Measurements from ENCODE around the gene ZNF438.
"Not testable (repeated sequence)": the region's sequence is repeated elsewhere in the genome, so short reads cannot be mapped to it uniquely, and the experiment has no call there.

Gene ZNF438

GRCh38 chr10:30903397-30904138 lies 128.1 kb downstream of the ZNF438 start:
- ATAC-seq (ENCODE audit: insufficient read depth, low read depth) (no peak), DNase-seq (no peak)
- H3K4me1 ChIP-seq (ENCODE audit: insufficient read depth, low read length): no peaks in the 10 kb centered on the region
- H3K27ac ChIP-seq (ENCODE audit: low read length): no peak overlapping the region
- no peak overlapping the region for H3K9ac ChIP-seq (ENCODE audit: low read depth, low read length)
- H3K27me3 ChIP-seq (ENCODE audit: insufficient read depth, low read length, poor library complexity): no peaks in the 10 kb centered on the region
- H3K4me2 ChIP-seq (ENCODE audit: insufficient read depth, low read length): no peak overlapping the region
- no peak overlapping the region for H2AFZ ChIP-seq (ENCODE audit: low read depth, low read length)
- H3K36me3 ChIP-seq (ENCODE audit: insufficient read depth, low read length): peaks cover 31% of the 10 kb centered on the region; the same call in 1 of the 2 replicates
- TF ChIP-seq EZH2 (IDR thresholded peaks at IDR 0.05; ENCODE audit: borderline replicate concordance, low read depth, low read length, severe bottlenecking) (no peak), CTCF (IDR thresholded peaks at IDR 0.05; ENCODE audit: borderline replicate concordance, extremely low read depth, low read length, poor library complexity, severe bottlenecking) (no peak)
- H3K4me3 ChIP-seq (ENCODE audit: low read depth in 1 of 2, low read length in 2 of 2): no peak overlapping the region
- no peaks in the 10 kb centered on the region for H3K79me2 ChIP-seq (ENCODE audit: insufficient read depth, low read length)
- no peaks in the 10 kb centered on the region for H4K20me1 ChIP-seq (ENCODE audit: insufficient read depth, low read length)
- peaks cover 12% of the 10 kb centered on the region for H3K9me3 ChIP-seq (ENCODE audit: insufficient read depth, low read length, severe bottlenecking)

GRCh38 chr10:30902621-30903396 lies 128.9 kb downstream of the ZNF438 start:
- ATAC-seq (ENCODE audit: insufficient read depth, low read depth) (no peak), DNase-seq (no peak)
- Histone ChIP-seq H3K4me2 (ENCODE audit: insufficient read depth, low read length) (no peak overlapping the region), H2AFZ (ENCODE audit: low read depth, low read length) (no peak overlapping the region), H3K36me3 (ENCODE audit: insufficient read depth, low read length) (peaks cover 26% of the 10 kb centered on the region; the same call in 1 of the 2 replicates), H3K9me3 (ENCODE audit: insufficient read depth, low read length, severe bottlenecking) (peaks cover 12% of the 10 kb centered on the region), H4K20me1 (ENCODE audit: insufficient read depth, low read length) (no peaks in the 10 kb centered on the region), H3K4me1 (ENCODE audit: insufficient read depth, low read length) (no peaks in the 10 kb centered on the region), H3K79me2 (ENCODE audit: insufficient read depth, low read length) (no peaks in the 10 kb centered on the region), H3K27me3 (ENCODE audit: insufficient read depth, low read length, poor library complexity) (no peaks in the 10 kb centered on the region), H3K4me3 (ENCODE audit: low read depth in 1 of 2, low read length in 2 of 2) (no peak overlapping the region), H3K9ac (ENCODE audit: low read depth, low read length) (no peak overlapping the region), H3K27ac (ENCODE audit: low read length) (no peak overlapping the region)
- TF ChIP-seq EZH2 (IDR thresholded peaks at IDR 0.05; ENCODE audit: borderline replicate concordance, low read depth, low read length, severe bottlenecking) (no peak), CTCF (IDR thresholded peaks at IDR 0.05; ENCODE audit: borderline replicate concordance, extremely low read depth, low read length, poor library complexity, severe bottlenecking) (no peak)

GRCh38 chr10:30901487-30901886 lies 130.2 kb downstream of the ZNF438 start:
- not testable (repeated sequence) for H3K79me2 ChIP-seq (ENCODE audit: insufficient read depth, low read length); H4K20me1 ChIP-seq (ENCODE audit: insufficient read depth, low read length); H3K27me3 ChIP-seq (ENCODE audit: insufficient read depth, low read length, poor library complexity); H3K4me3 ChIP-seq (ENCODE audit: low read depth in 1 of 2, low read length in 2 of 2); H3K4me1 ChIP-seq (ENCODE audit: insufficient read depth, low read length); ATAC-seq (ENCODE audit: insufficient read depth, low read depth); DNase-seq; H3K27ac ChIP-seq (ENCODE audit: low read length); H3K9ac ChIP-seq (ENCODE audit: low read depth, low read length); H3K4me2 ChIP-seq (ENCODE audit: insufficient read depth, low read length); H2AFZ ChIP-seq (ENCODE audit: low read depth, low read length)
- peaks cover 12% of the 10 kb centered on the region for H3K9me3 ChIP-seq (ENCODE audit: insufficient read depth, low read length, severe bottlenecking)
- H3K36me3 ChIP-seq (ENCODE audit: insufficient read depth, low read length): peaks cover 20% of the 10 kb centered on the region; the same call in 1 of the 2 replicates

- H3K4me1 ChIP-seq (ENCODE audit: insufficient read depth, low read length): no peaks in the 10 kb centered on the region
- ATAC-seq (ENCODE audit: insufficient read depth, low read depth) (no peak), DNase-seq (no peak)
- no peak overlapping the region for H3K9ac ChIP-seq (ENCODE audit: low read depth, low read length)
- peaks cover 5% of the 10 kb centered on the region for H3K9me3 ChIP-seq (ENCODE audit: insufficient read depth, low read length, severe bottlenecking)
- H2AFZ ChIP-seq (ENCODE audit: low read depth, low read length): no peak overlapping the region
- no peak overlapping the region for H3K4me2 ChIP-seq (ENCODE audit: insufficient read depth, low read length)
- H4K20me1 ChIP-seq (ENCODE audit: insufficient read depth, low read length): no peaks in the 10 kb centered on the region
- TF ChIP-seq EZH2 (IDR thresholded peaks at IDR 0.05; ENCODE audit: borderline replicate concordance, low read depth, low read length, severe bottlenecking) (no peak), CTCF (IDR thresholded peaks at IDR 0.05; ENCODE audit: borderline replicate concordance, extremely low read depth, low read length, poor library complexity, severe bottlenecking) (no peak)
- H3K4me3 ChIP-seq (ENCODE audit: low read depth in 1 of 2, low read length in 2 of 2): no peak overlapping the region
- H3K27me3 ChIP-seq (ENCODE audit: insufficient read depth, low read length, poor library complexity): no peaks in the 10 kb centered on the region
- H3K79me2 ChIP-seq (ENCODE audit: insufficient read depth, low read length): no peaks in the 10 kb centered on the region
- H3K27ac ChIP-seq (ENCODE audit: low read length): no peak overlapping the region
- H3K36me3 ChIP-seq (ENCODE audit: insufficient read depth, low read length): 0 out of 2 replicates have a peak, but pooled peaks cover 3% of the 10 kb centered on the region
Measured at GRCh38 chr10:30898964-30899363, 132.7 kb downstream of the ZNF438 start.
